HPDE6-E6E7 (cell line): Measurements from ENCODE around the gene HIPK1.
"Not testable (repeated sequence)": the region's sequence is repeated elsewhere in the genome, so short reads cannot be mapped to it uniquely, and the experiment has no call there.

Experiments
- DNase-seq: peaks from one replicate; pipeline ENCODE4 v3.0.0; 2011; ENCODE audit warnings: missing footprints; ENCODE audit errors: extremely low spot score

Gene HIPK1

DNA sequence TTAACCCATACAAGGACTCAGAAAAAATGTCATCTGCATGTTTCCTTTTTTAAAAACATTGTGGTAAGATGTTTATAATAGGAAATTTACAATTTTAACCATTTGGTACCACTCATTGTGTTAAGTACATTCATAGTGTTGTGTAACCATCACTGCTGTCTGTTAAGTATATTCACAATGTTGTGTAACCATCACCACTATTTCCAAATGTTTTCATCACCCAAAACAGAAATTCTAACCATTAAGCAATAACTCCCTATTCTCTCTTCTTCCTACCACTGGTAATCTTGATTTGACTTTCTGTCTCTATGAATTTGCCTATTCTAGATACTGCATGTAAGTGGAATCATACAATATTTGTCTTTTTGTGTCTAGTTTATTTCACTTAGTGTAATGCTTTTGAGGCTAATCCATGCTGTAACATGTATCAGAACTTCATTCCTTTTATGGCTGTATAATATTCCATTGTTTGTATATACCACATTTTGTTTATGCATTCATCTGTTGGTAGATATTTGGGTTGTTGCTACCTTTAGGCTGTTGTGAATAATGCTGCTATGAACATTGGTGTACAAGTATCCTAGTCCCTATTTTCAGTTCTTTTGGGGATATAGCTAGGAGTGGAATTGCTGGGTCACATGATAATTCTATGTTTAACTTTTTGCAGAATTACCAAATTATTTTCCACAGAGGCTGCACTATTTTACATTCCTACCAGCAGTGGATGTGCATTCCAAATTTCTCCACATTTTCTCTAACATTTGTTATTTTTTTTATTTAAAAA lies 14.1 kb downstream of the HIPK1 start:
- no peak for DNase-seq

DNA sequence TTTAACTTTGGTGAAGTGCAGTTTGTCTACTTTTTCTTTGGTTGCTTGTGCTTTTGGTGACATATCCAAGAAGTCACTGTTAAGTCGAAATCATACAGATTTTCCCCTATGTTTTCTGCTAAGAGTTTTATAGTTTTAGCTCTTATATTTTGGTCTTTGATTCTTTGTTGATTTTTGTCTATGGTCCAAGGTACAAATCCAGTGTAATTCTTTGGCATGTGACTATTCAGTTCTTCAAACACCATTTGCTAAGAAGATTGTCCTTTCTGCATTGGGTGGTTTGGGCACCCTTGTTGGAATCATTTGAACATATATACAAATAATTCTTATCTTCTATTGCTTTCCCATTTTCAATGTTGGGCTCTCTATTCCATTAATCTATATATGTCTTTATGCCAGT lies 16.2 kb downstream of the HIPK1 start:
- no peak for DNase-seq

DNA sequence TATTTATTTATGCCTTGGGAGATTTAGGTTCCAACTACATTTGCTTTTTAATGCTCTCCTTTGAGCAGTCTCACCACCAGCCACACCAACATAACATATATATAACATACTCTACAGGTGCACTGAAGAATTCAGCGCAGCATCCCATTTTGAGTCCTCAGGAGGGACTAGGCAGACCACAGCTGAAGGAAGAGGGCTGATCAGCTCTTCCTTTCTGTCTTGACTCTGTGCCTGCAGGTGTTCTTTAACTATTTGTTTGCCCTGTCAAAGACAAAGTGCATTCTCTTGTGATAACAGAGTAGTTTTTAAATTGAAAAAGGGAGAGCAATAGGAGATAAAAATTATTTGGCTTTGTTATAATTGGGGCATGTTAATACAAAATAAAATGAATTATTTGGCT lies 17.0 kb downstream of the HIPK1 start:
- DNase-seq: no peak

DNA sequence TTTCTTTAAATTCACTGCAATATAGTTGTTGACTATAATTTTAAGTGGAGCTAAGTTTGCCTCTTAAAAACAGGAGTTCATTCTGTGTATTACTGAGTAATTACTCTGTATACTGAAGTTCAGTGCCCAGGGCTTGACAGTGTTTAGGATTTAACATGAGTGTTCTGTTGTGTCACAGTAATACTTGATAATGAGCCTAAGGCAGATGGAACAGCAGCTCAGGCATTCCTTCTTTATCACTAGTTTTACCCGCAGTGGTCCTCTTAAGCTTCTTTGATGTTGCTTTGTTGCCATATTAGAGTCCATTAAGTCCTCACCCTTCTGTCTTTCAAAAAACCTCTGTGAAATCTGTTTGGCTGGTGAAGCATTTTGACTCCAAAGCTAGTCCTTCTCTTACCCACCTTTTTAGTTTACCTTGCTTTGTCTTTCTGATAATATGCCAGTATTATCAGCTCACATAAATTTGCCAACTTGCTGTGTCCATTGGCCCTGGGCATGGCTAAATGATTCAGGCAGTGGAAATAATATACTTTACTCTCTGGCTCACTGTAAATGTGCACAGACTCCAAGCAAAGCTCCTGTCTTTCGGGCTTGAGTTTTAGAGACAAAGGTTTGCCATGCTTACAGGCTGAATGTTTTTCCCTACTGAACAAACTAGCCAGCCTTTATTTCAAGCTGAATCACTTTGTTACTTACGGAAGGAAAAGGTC lies 17.7 kb downstream of the HIPK1 start:
- no peak for DNase-seq

DNA sequence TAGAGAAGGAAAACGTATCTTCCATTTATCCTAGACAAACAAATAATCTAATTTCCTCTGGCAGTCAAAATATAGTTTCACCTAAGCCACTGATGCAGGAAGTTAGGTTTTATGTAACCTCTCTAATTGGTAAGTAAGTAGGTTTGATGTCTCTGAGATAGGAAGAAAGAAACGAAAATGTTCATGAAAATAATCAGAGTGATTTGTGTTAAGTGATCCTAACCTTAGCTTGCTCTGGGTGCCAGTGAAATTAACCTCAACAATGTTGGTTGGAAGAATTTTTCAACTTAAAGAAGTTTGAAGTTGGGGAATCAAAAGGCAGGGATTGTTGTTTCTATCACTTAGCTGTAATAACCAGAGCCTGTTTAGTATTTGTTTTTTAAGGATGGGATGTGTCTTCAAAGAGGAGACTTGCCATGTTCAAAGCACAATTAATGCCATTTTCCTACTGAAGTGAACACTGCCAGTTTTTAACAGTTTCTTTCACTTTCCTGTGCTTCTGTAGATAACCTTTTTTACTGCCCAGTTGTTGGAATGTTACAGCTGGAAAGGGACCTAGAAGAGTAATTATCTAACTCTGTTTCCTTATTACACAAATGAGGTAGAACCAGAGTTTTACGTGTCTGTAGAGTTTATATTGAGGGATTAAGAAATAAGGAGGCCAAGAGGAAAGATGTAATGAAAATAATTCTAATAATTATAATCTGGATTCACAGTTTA lies 18.4 kb downstream of the HIPK1 start:
- DNase-seq: no peak

DNA sequence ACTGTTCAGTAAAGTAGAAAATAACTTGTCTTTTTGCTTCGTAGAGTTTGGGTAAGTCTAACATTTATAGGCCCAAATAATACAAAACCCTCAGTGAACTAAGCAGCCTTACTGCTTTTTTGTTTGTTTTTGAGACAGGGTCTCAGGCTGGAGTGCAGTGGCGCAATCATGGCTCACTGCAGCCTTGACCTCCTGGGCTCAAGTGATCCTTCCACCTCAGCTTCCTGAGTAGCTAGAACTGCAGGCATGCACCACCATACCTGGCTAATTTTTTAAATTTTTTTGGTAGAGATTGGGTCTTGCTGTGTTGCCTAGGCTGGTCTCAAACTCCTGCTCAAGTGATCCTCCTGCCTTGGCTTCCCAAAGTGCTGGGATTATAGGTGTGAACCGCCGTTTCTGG lies 19.0 kb downstream of the HIPK1 start:
- not testable (repeated sequence) for DNase-seq

DNA sequence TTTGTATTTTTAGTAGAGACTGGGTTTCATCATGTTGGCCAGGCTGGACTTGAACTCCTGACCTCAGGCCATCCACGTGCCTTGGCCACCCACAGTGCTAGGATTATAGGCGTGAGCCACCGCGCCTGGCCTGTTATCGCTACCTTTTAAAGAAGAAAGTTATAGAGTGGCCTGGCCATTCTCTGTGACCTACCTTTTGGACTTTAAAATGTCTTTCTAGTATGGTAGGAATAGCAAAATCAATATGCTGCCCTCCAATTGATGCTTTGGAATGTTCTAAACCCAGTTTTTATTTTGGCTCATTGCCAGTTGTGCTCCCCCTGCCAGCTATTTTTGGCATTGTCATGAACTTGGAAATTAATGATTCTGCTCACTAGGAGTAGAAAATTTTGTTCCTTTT lies 19.9 kb downstream of the HIPK1 start:
- no peak for DNase-seq

DNA sequence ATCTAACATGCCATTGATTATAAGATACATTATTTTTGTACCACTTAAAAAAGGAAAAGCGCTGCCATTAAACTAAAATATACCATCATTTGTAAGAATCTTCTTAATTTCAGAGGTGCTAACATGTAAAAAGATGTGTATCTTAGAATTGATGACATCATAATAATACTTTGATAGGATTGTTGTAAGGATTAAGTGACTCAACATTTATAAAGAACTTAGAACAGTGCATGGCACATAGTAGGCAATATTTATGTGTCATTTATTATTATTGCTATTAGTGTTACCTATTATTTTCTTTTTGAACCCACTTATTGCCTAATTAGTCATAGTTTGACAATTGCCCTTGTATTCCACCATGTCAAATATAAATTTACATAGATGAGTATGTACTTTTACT lies 21.8 kb downstream of the HIPK1 start:
- no peak for DNase-seq

DNA sequence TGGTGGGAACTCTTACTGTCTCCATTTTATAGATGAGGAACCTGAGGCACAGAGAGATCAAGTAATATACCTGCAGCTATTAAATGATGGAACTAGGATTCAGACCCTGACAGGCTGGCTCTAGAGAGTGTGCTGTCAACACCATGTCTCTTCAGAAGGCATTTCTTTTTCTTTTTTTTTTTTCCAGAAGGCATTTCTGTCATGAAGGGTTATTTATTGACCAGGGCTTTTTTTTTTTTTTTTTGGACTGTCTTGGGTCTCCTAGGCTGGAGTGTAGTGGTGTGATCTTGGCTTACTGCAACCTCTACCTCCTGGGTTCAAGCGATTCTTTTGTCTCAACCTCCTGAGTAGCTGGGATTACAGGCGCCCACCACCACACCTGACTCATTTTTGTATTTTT lies 22.6 kb downstream of the HIPK1 start:
- no peak for DNase-seq

DNA sequence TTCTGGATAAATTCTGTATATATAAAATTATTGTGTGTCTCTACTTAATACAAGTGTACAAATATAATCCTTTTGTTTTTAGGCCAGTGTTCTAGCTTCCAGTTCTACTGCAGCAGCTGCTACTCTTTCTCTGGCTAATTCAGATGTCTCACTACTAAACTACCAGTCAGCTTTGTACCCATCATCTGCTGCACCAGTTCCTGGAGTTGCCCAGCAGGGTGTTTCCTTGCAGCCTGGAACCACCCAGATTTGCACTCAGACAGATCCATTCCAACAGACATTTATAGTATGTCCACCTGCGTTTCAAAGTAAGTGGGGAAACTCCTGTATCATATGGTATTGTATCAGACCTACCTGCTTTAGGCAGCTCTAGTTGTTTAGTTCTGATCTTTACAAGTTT lies 28.9 kb downstream of the HIPK1 start:
- DNase-seq: no peak

DNA sequence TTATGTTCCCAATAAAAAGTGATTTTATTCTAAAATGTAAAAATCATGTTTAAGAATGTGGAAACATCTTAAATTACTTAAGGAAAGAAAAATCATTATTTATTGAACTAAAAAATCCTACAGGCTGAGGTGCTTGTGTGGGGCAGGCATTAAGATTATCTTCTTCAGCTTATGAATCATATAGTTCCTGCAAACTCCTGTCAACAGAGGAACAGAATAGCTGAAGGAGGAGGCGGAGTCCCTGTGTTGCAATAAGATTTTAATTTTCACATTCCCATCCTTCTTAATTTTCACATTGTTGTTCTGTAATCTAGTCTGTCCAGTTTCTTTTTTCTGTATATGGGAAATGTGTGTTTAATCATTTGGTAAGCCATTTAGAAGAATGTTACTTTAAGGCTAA lies 29.6 kb downstream of the HIPK1 start:
- no peak for DNase-seq

DNA sequence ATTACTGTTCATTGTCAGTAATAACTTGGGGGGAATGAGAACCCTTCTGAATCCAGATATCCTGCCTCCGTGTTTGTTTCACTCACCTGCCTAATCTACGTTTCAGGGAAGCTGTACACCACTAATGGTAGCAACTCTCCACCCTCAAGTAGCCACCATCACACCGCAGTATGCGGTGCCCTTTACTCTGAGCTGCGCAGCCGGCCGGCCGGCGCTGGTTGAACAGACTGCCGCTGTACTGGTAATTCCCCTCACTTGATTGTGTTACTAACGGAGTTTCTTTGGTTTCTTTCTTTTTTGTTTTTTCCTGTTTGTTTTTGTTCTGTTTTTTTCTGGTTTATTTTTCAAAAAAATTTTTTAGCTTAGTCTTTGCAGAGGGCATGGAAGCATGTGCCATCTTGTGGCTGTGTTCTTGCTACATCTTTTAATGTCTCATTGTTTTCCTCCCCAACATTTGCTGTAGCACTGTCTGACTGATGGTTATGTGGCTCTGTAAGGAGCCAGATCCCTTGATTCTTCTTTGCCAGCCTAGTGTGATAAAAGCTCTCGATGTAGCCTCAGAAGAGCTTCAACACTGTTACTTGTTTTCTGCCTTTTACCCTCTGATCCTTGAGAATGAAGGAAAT lies 34.3 kb downstream of the HIPK1 start:
- no peak for DNase-seq

DNA sequence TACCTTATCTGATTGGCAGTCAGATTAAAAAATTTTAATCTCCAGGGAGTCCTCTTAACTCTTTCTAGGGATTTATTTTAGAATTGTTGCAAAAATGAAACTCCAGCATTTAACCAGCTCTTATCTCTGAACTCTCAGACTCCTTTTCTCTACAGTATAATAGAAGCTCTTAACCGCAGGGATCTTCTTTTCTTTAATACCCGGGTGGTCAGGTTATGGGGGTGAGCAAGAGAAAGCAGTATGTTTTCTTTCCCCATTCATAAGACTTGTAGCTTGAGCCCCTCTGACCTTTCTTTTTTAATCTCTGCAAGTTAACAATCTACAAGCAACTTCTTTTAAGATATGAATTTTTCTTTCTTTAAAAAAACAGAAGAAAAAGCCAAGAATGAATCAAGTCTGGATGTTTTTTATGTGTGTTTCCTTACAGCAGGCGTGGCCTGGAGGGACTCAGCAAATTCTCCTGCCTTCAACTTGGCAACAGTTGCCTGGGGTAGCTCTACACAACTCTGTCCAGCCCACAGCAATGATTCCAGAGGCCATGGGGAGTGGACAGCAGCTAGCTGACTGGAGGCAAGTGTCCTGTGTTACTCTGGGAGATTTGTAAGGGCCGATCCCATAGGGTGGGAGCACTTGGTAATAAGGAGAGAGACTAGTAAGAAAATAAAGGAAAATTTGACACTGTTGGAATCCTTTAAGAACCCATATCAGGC lies 36.7 kb downstream of the HIPK1 start:
- no peak for DNase-seq

DNA sequence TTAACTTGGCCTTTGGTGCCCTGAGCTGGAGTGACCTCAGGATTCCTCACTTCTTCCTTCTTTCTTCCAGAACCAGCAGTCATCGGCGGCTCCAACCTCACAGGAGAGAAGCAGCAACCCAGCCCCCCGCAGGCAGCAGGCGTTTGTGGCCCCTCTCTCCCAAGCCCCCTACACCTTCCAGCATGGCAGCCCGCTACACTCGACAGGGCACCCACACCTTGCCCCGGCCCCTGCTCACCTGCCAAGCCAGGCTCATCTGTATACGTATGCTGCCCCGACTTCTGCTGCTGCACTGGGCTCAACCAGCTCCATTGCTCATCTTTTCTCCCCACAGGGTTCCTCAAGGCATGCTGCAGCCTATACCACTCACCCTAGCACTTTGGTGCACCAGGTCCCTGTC lies 43.8 kb downstream of the HIPK1 start:
- DNase-seq: no peak

DNA sequence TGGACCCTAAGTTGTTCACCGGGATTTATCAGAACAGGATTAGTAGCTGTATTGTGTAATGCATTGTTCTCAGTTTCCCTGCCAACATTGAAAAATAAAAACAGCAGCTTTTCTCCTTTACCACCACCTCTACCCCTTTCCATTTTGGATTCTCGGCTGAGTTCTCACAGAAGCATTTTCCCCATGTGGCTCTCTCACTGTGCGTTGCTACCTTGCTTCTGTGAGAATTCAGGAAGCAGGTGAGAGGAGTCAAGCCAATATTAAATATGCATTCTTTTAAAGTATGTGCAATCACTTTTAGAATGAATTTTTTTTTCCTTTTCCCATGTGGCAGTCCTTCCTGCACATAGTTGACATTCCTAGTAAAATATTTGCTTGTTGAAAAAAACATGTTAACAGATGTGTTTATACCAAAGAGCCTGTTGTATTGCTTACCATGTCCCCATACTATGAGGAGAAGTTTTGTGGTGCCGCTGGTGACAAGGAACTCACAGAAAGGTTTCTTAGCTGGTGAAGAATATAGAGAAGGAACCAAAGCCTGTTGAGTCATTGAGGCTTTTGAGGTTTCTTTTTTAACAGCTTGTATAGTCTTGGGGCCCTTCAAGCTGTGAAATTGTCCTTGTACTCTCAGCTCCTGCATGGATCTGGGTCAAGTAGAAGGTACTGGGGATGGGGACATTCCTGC lies 46.2 kb downstream of the HIPK1 start:
- DNase-seq: no peak

DNA sequence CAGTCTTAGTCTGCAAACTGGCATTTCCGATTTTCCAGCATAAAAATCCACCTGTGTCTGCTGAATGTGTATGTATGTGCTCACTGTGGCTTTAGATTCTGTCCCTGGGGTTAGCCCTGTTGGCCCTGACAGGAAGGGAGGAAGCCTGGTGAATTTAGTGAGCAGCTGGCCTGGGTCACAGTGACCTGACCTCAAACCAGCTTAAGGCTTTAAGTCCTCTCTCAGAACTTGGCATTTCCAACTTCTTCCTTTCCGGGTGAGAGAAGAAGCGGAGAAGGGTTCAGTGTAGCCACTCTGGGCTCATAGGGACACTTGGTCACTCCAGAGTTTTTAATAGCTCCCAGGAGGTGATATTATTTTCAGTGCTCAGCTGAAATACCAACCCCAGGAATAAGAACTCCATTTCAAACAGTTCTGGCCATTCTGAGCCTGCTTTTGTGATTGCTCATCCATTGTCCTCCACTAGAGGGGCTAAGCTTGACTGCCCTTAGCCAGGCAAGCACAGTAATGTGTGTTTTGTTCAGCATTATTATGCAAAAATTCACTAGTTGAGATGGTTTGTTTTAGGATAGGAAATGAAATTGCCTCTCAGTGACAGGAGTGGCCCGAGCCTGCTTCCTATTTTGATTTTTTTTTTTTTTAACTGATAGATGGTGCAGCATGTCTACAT lies 47.6 kb downstream of the HIPK1 start:
- DNase-seq: no peak

DNA sequence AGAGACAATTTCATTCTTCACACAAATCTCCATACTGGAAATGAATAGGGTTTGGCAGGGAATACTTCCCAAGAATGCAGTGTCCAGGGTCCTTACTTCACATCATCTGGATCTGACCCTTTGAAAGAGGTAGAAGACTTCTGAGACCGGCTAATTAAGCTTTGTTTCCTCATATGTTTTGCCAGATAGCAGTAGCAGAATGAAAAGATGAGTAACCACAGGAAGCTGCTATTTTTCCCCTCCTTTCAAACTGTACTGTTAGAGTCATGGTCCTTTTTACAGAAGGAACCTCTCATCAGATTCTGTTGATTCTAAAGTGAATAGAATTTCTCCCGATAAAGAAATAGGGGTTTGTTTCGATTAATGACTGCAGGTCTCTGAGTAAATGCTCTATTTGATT lies 48.8 kb downstream of the HIPK1 start:
- no peak for DNase-seq

DNA sequence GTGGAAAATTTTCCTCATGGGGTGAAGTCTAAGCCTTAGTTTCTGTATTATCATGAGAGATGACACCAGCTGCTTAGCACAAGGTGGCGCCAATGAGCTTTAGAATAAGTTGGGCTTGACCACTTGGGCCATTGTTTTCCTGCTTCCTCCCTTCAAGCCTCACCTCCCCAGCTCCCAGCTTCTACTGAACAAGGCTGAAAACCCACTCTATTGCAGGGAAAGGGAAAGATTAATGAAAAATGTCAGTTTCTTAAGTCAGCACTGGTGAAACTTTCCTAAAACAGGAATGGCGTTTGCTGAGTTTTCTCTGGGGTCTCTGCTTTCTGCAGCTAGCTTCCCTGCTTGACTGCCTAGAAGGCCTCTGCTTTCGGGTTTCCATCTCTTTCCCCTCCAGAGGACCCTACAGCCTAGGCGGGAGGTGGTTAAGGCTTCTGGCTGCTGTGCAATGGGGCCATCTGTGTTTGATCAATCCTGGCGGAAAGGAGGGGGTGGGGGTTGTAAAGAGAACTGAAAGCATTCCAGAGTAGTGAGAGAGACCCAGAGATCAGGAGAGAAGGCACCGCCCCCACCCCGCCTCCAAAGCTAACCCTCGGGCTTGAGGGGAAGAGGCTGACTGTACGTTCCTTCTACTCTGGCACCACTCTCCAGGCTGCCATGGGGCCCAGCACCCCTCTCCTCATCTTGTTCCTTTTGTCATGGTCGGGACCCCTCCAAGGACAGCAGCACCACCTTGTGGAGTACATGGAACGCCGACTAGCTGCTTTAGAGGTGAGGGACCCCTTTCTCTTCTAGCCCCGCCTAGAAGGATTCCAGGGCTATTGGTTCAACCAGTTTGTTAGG lies 50.0 kb downstream of the HIPK1 start, which contains the start of gene OLFML3:
Gene OLFML3, plus strand, starts transcription at position 612 of the 840 bp plus-strand sequence. Its CDS starts 43 bp downstream, at position 655.
- DNase-seq: peak; percentile 69

DNA sequence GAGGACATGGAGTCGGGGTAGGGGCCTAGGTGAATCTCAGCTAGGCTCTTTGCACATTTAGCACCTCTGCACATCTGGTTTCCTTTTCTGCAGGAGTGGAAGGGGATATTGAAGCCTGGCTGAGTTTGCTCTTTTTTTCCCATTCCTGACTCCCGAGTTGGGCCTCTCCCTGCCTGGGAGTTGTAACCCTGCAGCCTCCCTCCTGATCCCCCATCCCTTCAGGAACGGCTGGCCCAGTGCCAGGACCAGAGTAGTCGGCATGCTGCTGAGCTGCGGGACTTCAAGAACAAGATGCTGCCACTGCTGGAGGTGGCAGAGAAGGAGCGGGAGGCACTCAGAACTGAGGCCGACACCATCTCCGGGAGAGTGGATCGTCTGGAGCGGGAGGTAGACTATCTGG lies 51.0 kb downstream of the HIPK1 start:
- no peak for DNase-seq
